K562 (cell line): ENCODE results near the gene ENTR1. TPM values are rescaled to one million over a fixed set of nuclear protein-coding genes. Genes with fewer than 3 reads are reported as not detected.
A peak's percentile ranks its signal among the peaks of the same experiment; 100 is the strongest.

ENCODE experiments used
- ATAC-seq: fragments of 200-7000 bp; cut with Tn5 transposase; 3 replicates; pipeline ENCODE4 v1.9.1; 2020; ENCODE audit warnings: moderate library complexity
- BruUV-seq: library from RNA; stranded (reverse); fragments of 400-500 nt; replicated peaks from 2 replicates; lab custom pipeline; 2021; lab: Mats Ljungman, UMichigan
- CTCF ChIA-PET: fragments of 300-600 bp; formaldehyde crosslinking; extraction: SDS; loops from one replicate; lab custom pipeline; 2021; ENCODE audit warnings: low intra/inter-chr PET ratio; lab: Yijun Ruan, JAX
- POLR2A ChIA-PET: fragments of 300-600, 350-650 bp; sonication (Branson Sonifier 250); formaldehyde crosslinking; extraction: SDS; loops from one replicate; lab custom pipeline; 2021; ENCODE audit warnings: antibody characterized with exemption, inconsistent platforms; lab: Yijun Ruan, JAX
- DNase-seq, 4 experiments: peaks; one replicate each; pipeline versions ENCODE4 v3.0.0 to v3.0.0-alpha.2; 2011 to 2018; ENCODE audit warnings: low spot score in 3 of 4, mixed read lengths in 3 of 4; ENCODE audit errors: extremely low read depth in 1 of 4
- FAIRE-seq: peaks from 2 replicates; lab custom pipeline; 2011; peaks lifted over from hg19 to GRCh38; lab: Jason Lieb, UNC
- H2AFZ ChIP-seq: 2 replicates; pipeline ENCODE4 v1.6.0; 2011; ENCODE audit warnings: low read depth, low read length, control low read depth, inconsistent platforms
- H3K27ac ChIP-seq: fragments of 200-600 bp; 3 replicates; pipeline ENCODE4 v1.8.0; 2011; ENCODE audit warnings: low read depth, mild to moderate bottlenecking, control low read depth, inconsistent platforms, low read length, moderate library complexity, mixed read lengths; ENCODE audit errors: extremely low read depth
- H3K27me3 ChIP-seq, 2 experiments: fragments of 300-600 bp in 1 of 2; 2 replicates in 1 of 2; 3 replicates in 1 of 2; pipeline versions ENCODE4 v1.6.0 to v1.8.0; 2011; ENCODE audit warnings: inconsistent platforms in 2 of 2, low read length in 2 of 2, mild to moderate bottlenecking in 1 of 2, mixed read lengths in 1 of 2, moderate library complexity in 1 of 2; ENCODE audit not compliant: control insufficient read depth in 2 of 2, insufficient read depth in 2 of 2
- H3K36me3 ChIP-seq: fragments of 300-600 bp; 3 replicates; pipeline ENCODE4 v1.8.0; 2011; ENCODE audit warnings: mild to moderate bottlenecking, low read length, inconsistent platforms; ENCODE audit not compliant: control insufficient read depth, insufficient read depth
- H3K4me1 ChIP-seq, 2 experiments: fragments of 200-600 bp in 1 of 2; replicated peaks in 1 of 2; 2 replicates in 1 of 2; 3 replicates in 1 of 2; pipeline versions ENCODE4 v1.5.1 to v1.8.0; 2011; ENCODE audit warnings: inconsistent platforms in 2 of 2, low read length in 2 of 2, mild to moderate bottlenecking in 1 of 2, mixed read lengths in 1 of 2, moderate library complexity in 1 of 2; ENCODE audit not compliant: control insufficient read depth in 2 of 2, insufficient read depth in 2 of 2
- H3K4me2 ChIP-seq: 2 replicates; pipeline ENCODE4 v1.6.1; 2011; ENCODE audit warnings: low read length, control low read depth, inconsistent platforms, mixed read lengths; ENCODE audit not compliant: insufficient read depth
- H3K4me3 ChIP-seq: fragments of 200-600 bp; sonication (generic), shearing (Covaris generic); 2 replicates; pipeline ENCODE4 v1.5.1; 2016; ENCODE audit warnings: control low read depth, inconsistent platforms
- H3K79me2 ChIP-seq: fragments of 200-600 bp; 3 replicates; pipeline ENCODE4 v1.8.0; 2011; ENCODE audit warnings: low read length, inconsistent platforms; ENCODE audit not compliant: control insufficient read depth, insufficient read depth
- H3K9ac ChIP-seq, 2 experiments: 2 replicates each; pipeline versions ENCODE4 v1.6.0 to v1.6.1; 2011; ENCODE audit warnings: low read depth in 2 of 2, low read length in 2 of 2, control low read depth in 1 of 2, inconsistent platforms in 1 of 2, mild to moderate bottlenecking in 1 of 2, mixed read lengths in 1 of 2; ENCODE audit not compliant: insufficient read depth in 1 of 2
- H3K9me1 ChIP-seq: one replicate; pipeline ENCODE4 v1.6.0; 2011; ENCODE audit warnings: inconsistent platforms, mild to moderate bottlenecking, low read length, moderate library complexity; ENCODE audit not compliant: control insufficient read depth, insufficient read depth
- H3K9me3 ChIP-seq: replicated peaks from 2 replicates; pipeline ENCODE4 v1.5.1; 2011; ENCODE audit warnings: low read depth, low read length, inconsistent platforms; ENCODE audit not compliant: control insufficient read depth, insufficient read depth
- H4K20me1 ChIP-seq: replicated peaks from 2 replicates; pipeline ENCODE4 v1.6.1; 2011; ENCODE audit warnings: low read length, inconsistent platforms, mixed read lengths; ENCODE audit not compliant: control insufficient read depth, insufficient read depth
- FOSL1 ChIP-seq: fragments of 200-800 bp; sonication (Bioruptor generic); conservative IDR thresholded peaks from 2 replicates; pipeline ENCODE4 v1.6.1; 2016; ENCODE audit warnings: missing genetic modification characterization, missing compliant biosample characterization
- KDM4B ChIP-seq, 2 experiments: fragments of 450-650 bp in 1 of 2; sonication (generic) in 1 of 2; IDR thresholded peaks; 2 replicates each; pipeline ENCODE4 v1.6.1; 2016 to 2017; ENCODE audit warnings: borderline replicate concordance in 2 of 2, antibody characterized with exemption in 1 of 2, low read depth in 1 of 2, mild to moderate bottlenecking in 1 of 2
- MCM3 ChIP-seq: fragments of 450-650 bp; IDR thresholded peaks from 2 replicates; pipeline ENCODE4 v1.6.1; 2016
- NFATC3 ChIP-seq: fragments of 450-650 bp; IDR thresholded peaks from 2 replicates; pipeline ENCODE4 v1.6.1; 2017; ENCODE audit warnings: mild to moderate bottlenecking
- PURB ChIP-seq: sonication (generic); formaldehyde crosslinking; IDR thresholded peaks from 2 replicates; pipeline ENCODE4 v1.9.0; 2021; ENCODE audit warnings: low read depth, mild to moderate bottlenecking, missing genetic modification reagents
- RBFOX2 ChIP-seq: fragments of 200-400 bp; formaldehyde crosslinking; IDR thresholded peaks from 2 replicates; pipeline ENCODE4 v1.6.1; 2017; ENCODE audit warnings: low read depth, mild to moderate bottlenecking, low read length, moderate library complexity
- SMAD4 ChIP-seq: fragments of 250-450 bp; sonication (Bioruptor Pico); conservative IDR thresholded peaks from 2 replicates; pipeline ENCODE4 v1.8.0; 2021; ENCODE audit warnings: inconsistent platforms, mild to moderate bottlenecking, moderate library complexity
- STAT5A ChIP-seq: IDR thresholded peaks from 2 replicates; pipeline ENCODE4 v1.6.1; 2012; ENCODE audit warnings: low read length, inconsistent platforms, borderline replicate concordance
- TBP ChIP-seq: optimal IDR thresholded peaks from 2 replicates; pipeline ENCODE3; 2011; ENCODE audit warnings: low read depth, low read length, improper control_type of control experiment
- ZBED1 ChIP-seq: IDR thresholded peaks from 2 replicates; pipeline ENCODE4 v1.6.1; 2014
- ZNF76 ChIP-seq: fragments of 250-450 bp; sonication (Bioruptor Pico); IDR thresholded peaks from 2 replicates; pipeline ENCODE4 v1.4.0; 2020; ENCODE audit warnings: mild to moderate bottlenecking, moderate library complexity, borderline replicate concordance
- WGBS: fragments of 100-300 bp; shearing (Covaris generic); methylation state at CpG from one replicate; pipeline ENCODE4 v1.1.6; 2016; ENCODE audit warnings: low coverage, mixed read lengths; ENCODE audit not compliant: insufficient coverage; ENCODE audit errors: missing lambda C conversion rate; 5-methylcytosine and 5-hydroxymethylcytosine counted together
- in situ Hi-C: fragments of 300-500 bp; cut with MboI; formaldehyde crosslinking; loops from 4 replicates; pipeline ENCODE4 v1.15.0; 2018; ENCODE audit warnings: inconsistent platforms, mixed read lengths
- intact Hi-C: fragments of 100-400 bp; cut with micrococcal nuclease; formaldehyde crosslinking; loops from 2 replicates; pipeline ENCODE4 v1.14.2; 2022
- polyA plus RNA-seq, 8 experiments: library from polyadenylated mRNA; depleted of rRNA in 4 of 8; stranded (reverse) in 5 of 8; unstranded in 3 of 8; fragments of >200 nt; fragmentation: Nextera tagmentation in 2 of 8; fragmentation: Illumina TruSeq in 1 of 8; extraction: Ambion mirVana in 2 of 8; extraction: Trizol in 1 of 8; gene quantifications; 2 replicates each; pipeline versions ENCODE4 v1.2.1 to v1.2.3, GENCODE V29; 2011 to 2014; ENCODE audit warnings: inconsistent platforms in 1 of 8, missing spikeins in 1 of 8
- total RNA-seq, 7 experiments: library from RNA; depleted of rRNA in 6 of 7; stranded (reverse); fragments of >200 nt in 6 of 7; fragmentation: Illumina TruSeq in 2 of 7; extraction: Trizol in 2 of 7; gene quantifications; 2 replicates each; pipeline versions ENCODE4 v1.2.1 to v1.2.3, GENCODE V29; 2011 to 2021; ENCODE audit warnings: low replicate concordance in 1 of 7
- TF ChIP-seq, protein P1 (sequence below): sonication (generic); formaldehyde crosslinking; IDR thresholded peaks from 2 replicates; pipeline ENCODE4 v1.8.1; 2023; ENCODE audit warnings: mild to moderate bottlenecking, missing genetic modification reagents
- TF ChIP-seq, protein P2 (sequence below), 3 experiments: fragments of 200-800 bp in 1 of 3; fragments of 250-450 bp in 1 of 3; fragments of 450-650 bp in 1 of 3; sonication (Bioruptor Pico) in 1 of 3; sonication (Bioruptor generic) in 1 of 3; formaldehyde crosslinking in 1 of 3; IDR thresholded peaks; 2 replicates each; pipeline versions ENCODE4 v1.6.1 to v1.8.0; 2016 to 2022; ENCODE audit warnings: mild to moderate bottlenecking in 2 of 3, missing genetic modification characterization in 2 of 3, missing compliant biosample characterization in 1 of 3, moderate library complexity in 1 of 3

Gene ENTR1
- total and polyA plus RNA-seq, 9 of the 15 experiments (the other 6 are each of a cell fraction or from before 2014, with no cell fraction given) = 6.7 to 106 (median 72.6) TPM

DNA sequence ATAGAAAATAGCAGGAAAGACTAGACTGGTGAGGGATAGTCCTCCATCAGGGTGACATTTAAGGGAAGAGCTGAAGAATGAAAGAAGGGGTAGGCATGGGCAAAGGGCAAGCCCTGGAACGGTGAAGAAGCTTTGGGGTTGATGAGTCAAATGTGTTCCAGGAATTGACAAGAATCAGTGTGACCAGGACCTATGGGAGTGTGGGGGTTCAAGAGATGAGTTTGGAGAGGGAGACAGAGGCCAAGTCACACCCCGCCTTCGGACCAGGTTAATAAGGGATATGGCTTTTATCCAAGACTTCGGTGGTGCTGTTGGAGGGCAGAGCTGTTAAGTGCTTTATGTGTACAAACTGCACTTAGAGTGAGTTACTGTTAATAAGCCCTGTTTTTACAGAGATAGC is 964 bp upstream of the ENTR1 start (continued):
- TF ChIP-seq, protein P1, sequence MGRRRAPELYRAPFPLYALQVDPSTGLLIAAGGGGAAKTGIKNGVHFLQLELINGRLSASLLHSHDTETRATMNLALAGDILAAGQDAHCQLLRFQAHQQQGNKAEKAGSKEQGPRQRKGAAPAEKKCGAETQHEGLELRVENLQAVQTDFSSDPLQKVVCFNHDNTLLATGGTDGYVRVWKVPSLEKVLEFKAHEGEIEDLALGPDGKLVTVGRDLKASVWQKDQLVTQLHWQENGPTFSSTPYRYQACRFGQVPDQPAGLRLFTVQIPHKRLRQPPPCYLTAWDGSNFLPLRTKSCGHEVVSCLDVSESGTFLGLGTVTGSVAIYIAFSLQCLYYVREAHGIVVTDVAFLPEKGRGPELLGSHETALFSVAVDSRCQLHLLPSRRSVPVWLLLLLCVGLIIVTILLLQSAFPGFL (CRISPR knock-in tag) = no peak
- TF ChIP-seq STAT5A (peak; percentile 41; the same call in 1 of the 2 replicates), FOSL1 (peak; percentile 43)

- DNase-seq (peak in 2 of 4 experiments; percentile 32 to 44), FAIRE-seq (peak; percentile 26), ATAC-seq (peak; percentile 47)
- Histone ChIP-seq H3K27me3 (no peaks in the 10 kb centered on the region), H3K27ac (peak overlapping the region; percentile 94), H3K4me2 (peak overlapping the region; percentile 92), H3K36me3 (peaks cover 76% of the 10 kb centered on the region), H3K4me3 (peak overlapping the region; percentile 82), H3K9ac (peak overlapping the region; percentile 96 to 99), H4K20me1 (no peaks in the 10 kb centered on the region; the same call in none of the 2 replicates), H3K9me1 (no peaks in the 10 kb centered on the region), H3K4me1 (peaks cover 16 to 35% of the 10 kb centered on the region in 2 experiments; a peak in 4 of 5 replicates), H3K79me2 (peaks cover 72% of the 10 kb centered on the region), H2AFZ (peak overlapping the region; percentile 48), H3K9me3 (no peaks in the 10 kb centered on the region)
- ChIA-PET POLR2A (interaction anchor here (0.7 to 2.7 kb wide), 13 partner anchors 8 to 243 kb away, joined by 3 to 9 read pairs (median 6); partner anchors contain the start of genes CARD9 and INPP5E), CTCF (interaction anchor here (0.7 kb wide), 1 partner anchor 62 kb away, joined by 3 read pairs; no protein-coding TSS in a partner anchor)
- in situ Hi-C loops = no loop called here
- intact Hi-C loops = no loop called here
- BruUV-seq = TSS peak; percentile 69
- 1% methylated on average over 42 of the region's 71 CpGs for WGBS
- TF ChIP-seq TBP = no peak
- no peak for TF ChIP-seq NFATC3
- no peak for TF ChIP-seq SMAD4 (CRISPR knock-in tag)
- TF ChIP-seq RBFOX2 = peak; percentile 84
- TF ChIP-seq MCM3 = no peak
- TF ChIP-seq ZBED1 = no peak
- TF ChIP-seq ZNF76 (CRISPR knock-in tag) = no peak
- no peak for TF ChIP-seq PURB (CRISPR knock-in tag)
- no peak for TF ChIP-seq KDM4B (IDR thresholded peaks at IDR 0.05; ENCODE audit: borderline replicate concordance in 2 of 2, low read depth in 1 of 2)
- TF ChIP-seq, protein P2, sequence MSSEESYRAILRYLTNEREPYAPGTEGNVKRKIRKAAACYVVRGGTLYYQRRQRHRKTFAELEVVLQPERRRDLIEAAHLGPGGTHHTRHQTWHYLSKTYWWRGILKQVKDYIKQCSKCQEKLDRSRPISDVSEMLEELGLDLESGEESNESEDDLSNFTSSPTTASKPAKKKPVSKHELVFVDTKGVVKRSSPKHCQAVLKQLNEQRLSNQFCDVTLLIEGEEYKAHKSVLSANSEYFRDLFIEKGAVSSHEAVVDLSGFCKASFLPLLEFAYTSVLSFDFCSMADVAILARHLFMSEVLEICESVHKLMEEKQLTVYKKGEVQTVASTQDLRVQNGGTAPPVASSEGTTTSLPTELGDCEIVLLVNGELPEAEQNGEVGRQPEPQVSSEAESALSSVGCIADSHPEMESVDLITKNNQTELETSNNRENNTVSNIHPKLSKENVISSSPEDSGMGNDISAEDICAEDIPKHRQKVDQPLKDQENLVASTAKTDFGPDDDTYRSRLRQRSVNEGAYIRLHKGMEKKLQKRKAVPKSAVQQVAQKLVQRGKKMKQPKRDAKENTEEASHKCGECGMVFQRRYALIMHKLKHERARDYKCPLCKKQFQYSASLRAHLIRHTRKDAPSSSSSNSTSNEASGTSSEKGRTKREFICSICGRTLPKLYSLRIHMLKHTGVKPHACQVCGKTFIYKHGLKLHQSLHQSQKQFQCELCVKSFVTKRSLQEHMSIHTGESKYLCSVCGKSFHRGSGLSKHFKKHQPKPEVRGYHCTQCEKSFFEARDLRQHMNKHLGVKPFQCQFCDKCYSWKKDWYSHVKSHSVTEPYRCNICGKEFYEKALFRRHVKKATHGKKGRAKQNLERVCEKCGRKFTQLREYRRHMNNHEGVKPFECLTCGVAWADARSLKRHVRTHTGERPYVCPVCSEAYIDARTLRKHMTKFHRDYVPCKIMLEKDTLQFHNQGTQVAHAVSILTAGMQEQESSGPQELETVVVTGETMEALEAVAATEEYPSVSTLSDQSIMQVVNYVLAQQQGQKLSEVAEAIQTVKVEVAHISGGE (CRISPR knock-in tag; IDR thresholded peaks at IDR 0.05) = no peak
These were observed 608 bp downstream of the ENTR1 start for GRCh38 chr9:136409557-136410455.
